ENCODE results near the gene SNX11.
A peak's percentile ranks its signal among the peaks of the same experiment; 100 is the strongest.

SNX11 gene

GRCh38 chr17:48128400-48128799 is 20.8 kb downstream of the SNX11 start:
- in situ Hi-C loops (cut with MboI; ENCODE audit: low sequenced_read_pairs) = no loop called here
- no peaks in the 10 kb centered on the region for H3K4me1 ChIP-seq
- H3K27me3 ChIP-seq (ENCODE audit: low read depth) = no peaks in the 10 kb centered on the region
- H3K36me3 ChIP-seq (replicated peaks) = no peaks in the 10 kb centered on the region; the same call in 1 of the 2 replicates
- no peak for DNase-seq (ENCODE audit: low spot score in 2 of 2)
- H3K4me3 ChIP-seq = no peak overlapping the region
- H3K9me3 ChIP-seq = no peaks in the 10 kb centered on the region

- Histone ChIP-seq H3K4me3 (no peak overlapping the region), H3K4me1 (no peaks in the 10 kb centered on the region), H3K36me3 (replicated peaks) (no peaks in the 10 kb centered on the region), H3K9me3 (no peaks in the 10 kb centered on the region), H3K27me3 (ENCODE audit: low read depth) (peaks cover 3% of the 10 kb centered on the region; the same call in 1 of the 2 replicates)
- no peak for DNase-seq (ENCODE audit: low spot score in 2 of 2)
- in situ Hi-C loops (cut with MboI; ENCODE audit: low sequenced_read_pairs) = loop anchor here (5.0 kb wide), 1 partner anchor 103 kb away; no protein-coding TSS in a partner anchor
Measured at GRCh38 chr17:48129981-48130380, 22.4 kb downstream of the SNX11 start.

- DNase-seq (ENCODE audit: low spot score in 2 of 2) = peak; percentile 78 to 86
- Histone ChIP-seq H3K27me3 (ENCODE audit: low read depth) (peaks cover 3% of the 10 kb centered on the region; the same call in 1 of the 2 replicates), H3K9me3 (no peaks in the 10 kb centered on the region), H3K36me3 (replicated peaks) (no peaks in the 10 kb centered on the region), H3K4me3 (no peak overlapping the region), H3K4me1 (no peaks in the 10 kb centered on the region)
- in situ Hi-C loops (cut with MboI; ENCODE audit: low sequenced_read_pairs) = loop anchor here (5.0 kb wide), 1 partner anchor 104 kb away; no protein-coding TSS in a partner anchor
Measured at GRCh38 chr17:48131216-48131824, 23.8 kb downstream of the SNX11 start.

- peaks cover 3% of the 10 kb centered on the region; the same call in 1 of the 2 replicates for H3K27me3 ChIP-seq (ENCODE audit: low read depth)
- no peak for DNase-seq (ENCODE audit: low spot score in 2 of 2)
- H3K9me3 ChIP-seq = no peaks in the 10 kb centered on the region
- no peaks in the 10 kb centered on the region for H3K4me1 ChIP-seq
- in situ Hi-C loops (cut with MboI; ENCODE audit: low sequenced_read_pairs) = loop anchor here (5.0 kb wide), 1 partner anchor 105 kb away; no protein-coding TSS in a partner anchor
- H3K4me3 ChIP-seq = no peak overlapping the region
- H3K36me3 ChIP-seq (replicated peaks) = no peaks in the 10 kb centered on the region
Measured at GRCh38 chr17:48132385-48132784, 24.8 kb downstream of the SNX11 start.

GRCh38 chr17:48134912-48135480 is 27.4 kb downstream of the SNX11 start:
- Histone ChIP-seq H3K27me3 (ENCODE audit: low read depth) (peaks cover 9% of the 10 kb centered on the region), H3K4me3 (no peak overlapping the region), H3K36me3 (replicated peaks) (no peaks in the 10 kb centered on the region), H3K9me3 (no peaks in the 10 kb centered on the region), H3K4me1 (no peaks in the 10 kb centered on the region)
- in situ Hi-C loops (cut with MboI; ENCODE audit: low sequenced_read_pairs) = loop anchor here (5.0 kb wide), 1 partner anchor 108 kb away; no protein-coding TSS in a partner anchor
- no peak for DNase-seq (ENCODE audit: low spot score in 2 of 2)

GRCh38 chr17:48137656-48138055 is 30.1 kb downstream of the SNX11 start:
- no peak for DNase-seq (ENCODE audit: low spot score in 2 of 2)
- Histone ChIP-seq H3K36me3 (replicated peaks) (no peaks in the 10 kb centered on the region), H3K27me3 (ENCODE audit: low read depth) (peaks cover 19% of the 10 kb centered on the region), H3K9me3 (no peaks in the 10 kb centered on the region), H3K4me3 (no peak overlapping the region), H3K4me1 (no peaks in the 10 kb centered on the region; the same call in 1 of the 2 replicates)
- in situ Hi-C loops (cut with MboI; ENCODE audit: low sequenced_read_pairs) = no loop called here

GRCh38 chr17:48139944-48140343 is 32.4 kb downstream of the SNX11 start:
- Histone ChIP-seq H3K4me3 (no peak overlapping the region), H3K36me3 (replicated peaks) (no peaks in the 10 kb centered on the region), H3K27me3 (ENCODE audit: low read depth) (peaks cover 35% of the 10 kb centered on the region), H3K4me1 (no peaks in the 10 kb centered on the region; the same call in 1 of the 2 replicates), H3K9me3 (no peaks in the 10 kb centered on the region)
- in situ Hi-C loops (cut with MboI; ENCODE audit: low sequenced_read_pairs) = no loop called here
- DNase-seq (ENCODE audit: low spot score in 2 of 2) = no peak

GRCh38 chr17:48143629-48144028 is 36.1 kb downstream of the SNX11 start:
- DNase-seq (ENCODE audit: low spot score in 2 of 2) = no peak
- Histone ChIP-seq H3K4me3 (no peak overlapping the region), H3K36me3 (replicated peaks) (no peaks in the 10 kb centered on the region), H3K27me3 (ENCODE audit: low read depth) (peaks cover 50% of the 10 kb centered on the region), H3K4me1 (no peaks in the 10 kb centered on the region; the same call in 1 of the 2 replicates), H3K9me3 (no peaks in the 10 kb centered on the region)
- in situ Hi-C loops (cut with MboI; ENCODE audit: low sequenced_read_pairs) = no loop called here

GRCh38 chr17:48144231-48144630 is 36.7 kb downstream of the SNX11 start:
- peaks cover 2% of the 10 kb centered on the region; the same call in 1 of the 2 replicates for H3K4me1 ChIP-seq
- H3K27me3 ChIP-seq (ENCODE audit: low read depth) = peaks cover 56% of the 10 kb centered on the region
- no peak overlapping the region for H3K4me3 ChIP-seq
- no peaks in the 10 kb centered on the region for H3K9me3 ChIP-seq
- in situ Hi-C loops (cut with MboI; ENCODE audit: low sequenced_read_pairs) = no loop called here
- DNase-seq (ENCODE audit: low spot score in 2 of 2) = no peak
- no peaks in the 10 kb centered on the region for H3K36me3 ChIP-seq (replicated peaks)

- Histone ChIP-seq H3K4me3 (no peak overlapping the region), H3K9me3 (no peaks in the 10 kb centered on the region), H3K27me3 (ENCODE audit: low read depth) (peaks cover 58% of the 10 kb centered on the region), H3K4me1 (peaks cover 12% of the 10 kb centered on the region), H3K36me3 (replicated peaks) (no peaks in the 10 kb centered on the region)
- DNase-seq (ENCODE audit: low spot score in 2 of 2) = no peak
- in situ Hi-C loops (cut with MboI; ENCODE audit: low sequenced_read_pairs) = no loop called here
Measured at GRCh38 chr17:48144976-48145798, 37.6 kb downstream of the SNX11 start.

GRCh38 chr17:48148029-48148770 is 40.6 kb downstream of the SNX11 start:
- H3K4me1 ChIP-seq = peaks cover 12% of the 10 kb centered on the region
- H3K36me3 ChIP-seq (replicated peaks) = no peaks in the 10 kb centered on the region
- no peak overlapping the region for H3K4me3 ChIP-seq
- H3K27me3 ChIP-seq (ENCODE audit: low read depth) = peaks cover 73% of the 10 kb centered on the region
- in situ Hi-C loops (cut with MboI; ENCODE audit: low sequenced_read_pairs) = no loop called here
- DNase-seq (ENCODE audit: low spot score in 2 of 2) = no peak
- H3K9me3 ChIP-seq = no peaks in the 10 kb centered on the region

- no peaks in the 10 kb centered on the region for H3K36me3 ChIP-seq (replicated peaks)
- H3K9me3 ChIP-seq = no peaks in the 10 kb centered on the region
- DNase-seq (ENCODE audit: low spot score in 2 of 2) = peak; percentile 51 to 63
- peaks cover 12% of the 10 kb centered on the region for H3K4me1 ChIP-seq
- in situ Hi-C loops (cut with MboI; ENCODE audit: low sequenced_read_pairs) = no loop called here
- H3K27me3 ChIP-seq (ENCODE audit: low read depth) = peaks cover 67% of the 10 kb centered on the region
- no peak overlapping the region for H3K4me3 ChIP-seq
Measured at GRCh38 chr17:48148854-48149786, 41.6 kb downstream of the SNX11 start.
